ENCODE measurements around the gene BFSP1.

The BFSP1 gene

DNA sequence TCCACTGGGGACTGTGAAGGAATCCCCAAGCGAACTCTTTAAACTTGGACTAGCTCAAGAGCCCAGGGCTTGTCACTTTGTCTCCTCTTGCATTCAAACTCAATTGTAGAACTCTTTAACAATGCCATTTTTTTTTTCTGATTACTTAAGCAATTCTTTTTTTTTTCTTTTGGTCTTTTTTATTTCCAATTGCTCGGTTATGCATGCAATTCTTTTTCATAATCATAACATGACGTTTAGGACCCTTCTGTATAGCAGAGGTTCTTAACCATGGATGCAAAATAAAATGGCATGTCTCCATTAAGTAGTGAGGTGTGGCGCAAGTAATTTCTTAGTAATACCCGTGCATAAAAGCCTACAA lies 466 bp upstream of the BFSP1 start:
- Histone ChIP-seq H3K4me3 (ENCODE audit: low read depth, low read length) (peak overlapping the region; percentile 47), H3K27me3 (ENCODE audit: control insufficient read depth, insufficient read depth, low read length) (peaks cover 12% of the 10 kb centered on the region), H3K9ac (ENCODE audit: low read depth, low read length) (no peak overlapping the region), H3K9me3 (ENCODE audit: control insufficient read depth, insufficient read depth, low read length) (no peaks in the 10 kb centered on the region), H3K4me1 (ENCODE audit: control insufficient read depth, insufficient read depth, low read length) (peaks cover 11% of the 10 kb centered on the region), H3K36me3 (ENCODE audit: control insufficient read depth, insufficient read depth, low read length) (no peaks in the 10 kb centered on the region)

DNA sequence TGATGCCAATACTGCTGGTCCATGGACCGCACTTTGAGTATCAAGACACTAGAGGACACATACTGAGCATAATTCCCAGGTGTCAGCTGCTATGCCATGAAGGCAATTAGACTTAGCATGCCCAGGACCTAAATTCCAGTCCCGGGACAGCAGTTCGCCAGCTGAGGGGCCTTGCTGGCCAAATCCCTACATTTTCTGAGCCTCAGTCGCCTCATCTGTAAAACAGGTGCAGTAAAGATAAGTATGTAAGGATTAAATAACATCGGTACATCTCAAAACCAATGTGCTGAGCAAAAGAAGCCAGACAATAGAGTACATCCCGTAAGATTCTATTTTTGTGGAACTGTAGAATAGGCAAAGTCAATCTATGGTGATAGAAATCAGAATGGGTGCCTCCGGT lies 1.0 kb downstream of the BFSP1 start:
- H3K4me3 ChIP-seq (ENCODE audit: low read depth, low read length), result no peak overlapping the region
- H3K9me3 ChIP-seq (ENCODE audit: control insufficient read depth, insufficient read depth, low read length), result no peaks in the 10 kb centered on the region
- H3K36me3 ChIP-seq (ENCODE audit: control insufficient read depth, insufficient read depth, low read length), result no peaks in the 10 kb centered on the region
- H3K4me1 ChIP-seq (ENCODE audit: control insufficient read depth, insufficient read depth, low read length), result peaks cover 11% of the 10 kb centered on the region
- H3K27me3 ChIP-seq (ENCODE audit: control insufficient read depth, insufficient read depth, low read length), result peaks cover 12% of the 10 kb centered on the region
- H3K9ac ChIP-seq (ENCODE audit: low read depth, low read length), result no peak overlapping the region

DNA sequence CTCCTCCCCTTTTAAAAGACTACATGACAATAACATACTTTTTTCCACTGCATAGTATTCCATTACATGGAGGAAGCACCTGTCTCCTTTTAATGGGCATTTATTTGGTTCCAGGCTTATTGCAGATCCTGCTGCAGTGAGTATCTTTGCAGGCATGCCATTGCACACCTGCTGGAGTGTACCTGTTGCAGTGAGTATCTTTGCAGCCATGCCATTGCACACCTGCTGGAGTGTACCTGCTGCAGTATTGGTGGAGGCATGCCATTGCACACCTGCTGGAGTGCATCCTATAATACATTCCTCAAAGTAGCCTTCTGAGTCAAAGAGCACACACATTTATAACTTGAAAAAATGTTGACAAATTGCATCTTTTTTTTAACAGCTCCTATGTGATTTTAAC lies 1.6 kb downstream of the BFSP1 start:
- H3K4me3 ChIP-seq (ENCODE audit: low read depth, low read length), result no peak overlapping the region
- H3K27me3 ChIP-seq (ENCODE audit: control insufficient read depth, insufficient read depth, low read length), result peaks cover 12% of the 10 kb centered on the region
- H3K4me1 ChIP-seq (ENCODE audit: control insufficient read depth, insufficient read depth, low read length), result peaks cover 11% of the 10 kb centered on the region
- no peaks in the 10 kb centered on the region for H3K9me3 ChIP-seq (ENCODE audit: control insufficient read depth, insufficient read depth, low read length)
- no peaks in the 10 kb centered on the region for H3K36me3 ChIP-seq (ENCODE audit: control insufficient read depth, insufficient read depth, low read length)
- H3K9ac ChIP-seq (ENCODE audit: low read depth, low read length), result no peak overlapping the region

DNA sequence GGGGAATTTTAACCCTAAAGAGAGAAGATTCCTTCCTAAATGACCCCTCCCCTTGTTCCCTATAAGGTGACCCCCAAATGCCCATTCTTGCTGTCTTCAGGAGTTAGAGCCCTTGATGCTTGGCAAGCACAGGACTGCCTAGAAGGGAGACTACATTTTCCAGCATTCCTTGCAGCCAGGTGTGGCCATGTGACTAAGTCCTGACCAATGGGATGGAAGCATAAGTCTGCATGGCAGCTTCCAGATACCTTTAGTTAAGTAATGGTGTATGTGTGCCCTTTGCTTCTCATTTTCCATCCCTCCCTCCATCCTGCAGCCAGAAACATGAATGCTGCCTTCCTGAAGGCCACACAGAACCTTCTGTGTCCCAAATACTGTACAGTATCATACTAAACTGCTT lies 5.5 kb downstream of the BFSP1 start:
- H3K9me3 ChIP-seq (ENCODE audit: control insufficient read depth, insufficient read depth, low read length), result no peaks in the 10 kb centered on the region
- H3K27me3 ChIP-seq (ENCODE audit: control insufficient read depth, insufficient read depth, low read length), result peaks cover 12% of the 10 kb centered on the region
- H3K4me3 ChIP-seq (ENCODE audit: low read depth, low read length), result no peak overlapping the region
- no peaks in the 10 kb centered on the region for H3K4me1 ChIP-seq (ENCODE audit: control insufficient read depth, insufficient read depth, low read length)
- no peak overlapping the region for H3K9ac ChIP-seq (ENCODE audit: low read depth, low read length)
- no peaks in the 10 kb centered on the region for H3K36me3 ChIP-seq (ENCODE audit: control insufficient read depth, insufficient read depth, low read length)

DNA sequence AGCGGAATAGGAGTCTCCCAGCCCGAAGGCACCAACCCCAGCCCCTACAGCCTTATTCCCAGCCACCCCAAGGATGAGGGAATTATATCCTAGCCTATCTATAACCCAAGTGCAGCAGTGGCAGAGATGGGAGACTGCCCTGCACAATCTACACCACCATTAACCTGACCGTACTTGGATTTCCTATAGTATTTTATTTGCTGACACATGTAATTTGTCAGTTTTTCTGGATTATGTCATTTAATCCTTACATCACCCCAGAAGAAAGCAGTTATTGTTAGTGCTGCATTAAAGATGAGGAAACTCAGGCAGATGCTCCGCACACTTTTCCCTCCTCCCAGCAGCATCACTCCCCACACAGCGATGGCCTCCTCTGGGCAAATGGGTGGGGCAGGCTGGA lies 6.0 kb downstream of the BFSP1 start:
- Histone ChIP-seq H3K4me3 (ENCODE audit: low read depth, low read length) (no peak overlapping the region), H3K27me3 (ENCODE audit: control insufficient read depth, insufficient read depth, low read length) (peaks cover 6% of the 10 kb centered on the region), H3K36me3 (ENCODE audit: control insufficient read depth, insufficient read depth, low read length) (no peaks in the 10 kb centered on the region), H3K9ac (ENCODE audit: low read depth, low read length) (no peak overlapping the region), H3K4me1 (ENCODE audit: control insufficient read depth, insufficient read depth, low read length) (no peaks in the 10 kb centered on the region), H3K9me3 (ENCODE audit: control insufficient read depth, insufficient read depth, low read length) (no peaks in the 10 kb centered on the region)

DNA sequence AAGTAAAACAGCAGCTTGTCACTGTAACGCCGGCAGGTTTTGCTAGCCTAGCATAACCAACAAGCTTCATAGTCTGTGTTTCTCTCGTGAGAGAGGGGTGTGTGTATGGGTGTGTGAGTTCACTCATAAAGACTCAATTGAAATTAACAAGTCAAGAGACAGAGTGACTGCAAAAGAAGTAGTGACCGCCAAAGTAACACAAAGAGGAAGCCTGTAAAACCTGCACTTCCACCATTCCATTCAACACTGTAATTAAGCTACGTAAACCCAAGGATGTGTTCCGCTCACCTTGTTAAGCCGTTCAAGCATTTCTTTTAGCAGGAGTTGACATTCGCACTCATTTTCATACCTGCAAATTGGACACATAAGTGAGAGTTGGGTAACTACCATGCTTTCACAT lies 6.6 kb downstream of the BFSP1 start:
- H3K4me3 ChIP-seq (ENCODE audit: low read depth, low read length), result no peak overlapping the region
- H3K4me1 ChIP-seq (ENCODE audit: control insufficient read depth, insufficient read depth, low read length), result no peaks in the 10 kb centered on the region
- peaks cover 1% of the 10 kb centered on the region for H3K27me3 ChIP-seq (ENCODE audit: control insufficient read depth, insufficient read depth, low read length)
- no peaks in the 10 kb centered on the region for H3K9me3 ChIP-seq (ENCODE audit: control insufficient read depth, insufficient read depth, low read length)
- H3K36me3 ChIP-seq (ENCODE audit: control insufficient read depth, insufficient read depth, low read length), result no peaks in the 10 kb centered on the region
- H3K9ac ChIP-seq (ENCODE audit: low read depth, low read length), result no peak overlapping the region

DNA sequence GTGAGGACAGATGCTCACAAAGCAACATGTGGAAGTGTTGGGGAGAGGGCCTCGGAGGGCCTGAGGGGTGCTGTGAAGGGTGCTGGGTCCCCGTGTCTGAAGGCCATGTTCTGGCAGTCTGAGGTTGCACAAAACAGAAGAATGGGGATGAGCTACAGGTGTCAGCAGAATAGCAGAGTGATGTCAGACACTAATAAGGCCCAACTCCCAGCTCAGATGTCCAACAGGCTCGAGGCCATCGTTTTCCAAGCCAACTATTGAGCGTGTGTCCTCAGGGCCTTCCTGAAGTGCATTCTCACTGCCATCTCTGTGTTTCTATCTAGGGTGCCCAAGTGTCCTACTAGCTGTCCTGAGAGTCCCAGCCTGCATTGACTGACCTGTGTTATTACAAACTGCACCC lies 7.9 kb downstream of the BFSP1 start:
- H3K27me3 ChIP-seq (ENCODE audit: control insufficient read depth, insufficient read depth, low read length), result no peaks in the 10 kb centered on the region
- H3K9ac ChIP-seq (ENCODE audit: low read depth, low read length), result peak overlapping the region; percentile 6
- H3K4me3 ChIP-seq (ENCODE audit: low read depth, low read length), result no peak overlapping the region
- H3K4me1 ChIP-seq (ENCODE audit: control insufficient read depth, insufficient read depth, low read length), result no peaks in the 10 kb centered on the region
- no peaks in the 10 kb centered on the region for H3K36me3 ChIP-seq (ENCODE audit: control insufficient read depth, insufficient read depth, low read length)
- H3K9me3 ChIP-seq (ENCODE audit: control insufficient read depth, insufficient read depth, low read length), result no peaks in the 10 kb centered on the region

DNA sequence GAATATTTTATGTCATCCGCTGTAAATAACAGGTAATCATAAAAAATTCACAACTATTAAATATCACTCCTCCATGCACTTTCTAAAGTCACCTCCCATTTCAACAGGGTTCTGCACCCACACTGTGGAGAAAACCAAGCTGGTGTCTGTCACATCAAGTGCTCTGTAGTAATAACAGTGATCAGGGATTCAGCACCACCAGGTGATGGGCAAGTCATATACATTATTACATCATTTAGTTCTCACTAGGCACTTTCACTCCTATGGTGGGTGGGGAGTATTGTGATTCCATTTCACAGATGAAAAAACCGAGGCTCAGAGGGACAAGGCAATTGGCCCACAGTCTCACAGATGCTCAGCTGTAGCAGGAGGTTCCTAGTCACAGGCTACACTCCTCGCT lies 8.7 kb downstream of the BFSP1 start:
- no peaks in the 10 kb centered on the region for H3K27me3 ChIP-seq (ENCODE audit: control insufficient read depth, insufficient read depth, low read length)
- H3K4me3 ChIP-seq (ENCODE audit: low read depth, low read length), result no peak overlapping the region
- no peaks in the 10 kb centered on the region for H3K4me1 ChIP-seq (ENCODE audit: control insufficient read depth, insufficient read depth, low read length)
- H3K9ac ChIP-seq (ENCODE audit: low read depth, low read length), result no peak overlapping the region
- H3K36me3 ChIP-seq (ENCODE audit: control insufficient read depth, insufficient read depth, low read length), result no peaks in the 10 kb centered on the region
- H3K9me3 ChIP-seq (ENCODE audit: control insufficient read depth, insufficient read depth, low read length), result no peaks in the 10 kb centered on the region

DNA sequence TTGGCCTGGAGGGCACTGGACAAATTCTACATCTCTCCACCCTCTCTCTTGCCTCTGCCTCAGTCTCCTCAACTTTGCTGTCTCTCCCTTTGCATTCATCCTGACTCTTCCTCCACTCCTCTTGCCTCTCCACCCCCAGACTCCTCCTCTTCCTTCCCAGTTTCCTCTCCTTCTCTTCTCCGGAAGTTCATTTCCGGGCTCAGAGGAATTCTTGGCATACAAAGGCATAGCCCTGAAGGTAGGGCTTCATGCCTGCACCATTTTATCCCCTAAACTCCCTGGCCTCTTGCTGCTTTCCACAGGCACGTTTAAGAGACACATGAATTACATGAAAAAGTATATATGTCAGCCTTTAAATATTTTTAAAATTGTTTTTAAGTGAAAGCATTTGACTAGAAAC lies 10.6 kb downstream of the BFSP1 start:
- H3K4me3 ChIP-seq (ENCODE audit: low read depth, low read length), result no peak overlapping the region
- H3K9me3 ChIP-seq (ENCODE audit: control insufficient read depth, insufficient read depth, low read length), result no peaks in the 10 kb centered on the region
- H3K36me3 ChIP-seq (ENCODE audit: control insufficient read depth, insufficient read depth, low read length), result no peaks in the 10 kb centered on the region
- H3K9ac ChIP-seq (ENCODE audit: low read depth, low read length), result no peak overlapping the region
- no peaks in the 10 kb centered on the region for H3K27me3 ChIP-seq (ENCODE audit: control insufficient read depth, insufficient read depth, low read length)
- no peaks in the 10 kb centered on the region for H3K4me1 ChIP-seq (ENCODE audit: control insufficient read depth, insufficient read depth, low read length)

DNA sequence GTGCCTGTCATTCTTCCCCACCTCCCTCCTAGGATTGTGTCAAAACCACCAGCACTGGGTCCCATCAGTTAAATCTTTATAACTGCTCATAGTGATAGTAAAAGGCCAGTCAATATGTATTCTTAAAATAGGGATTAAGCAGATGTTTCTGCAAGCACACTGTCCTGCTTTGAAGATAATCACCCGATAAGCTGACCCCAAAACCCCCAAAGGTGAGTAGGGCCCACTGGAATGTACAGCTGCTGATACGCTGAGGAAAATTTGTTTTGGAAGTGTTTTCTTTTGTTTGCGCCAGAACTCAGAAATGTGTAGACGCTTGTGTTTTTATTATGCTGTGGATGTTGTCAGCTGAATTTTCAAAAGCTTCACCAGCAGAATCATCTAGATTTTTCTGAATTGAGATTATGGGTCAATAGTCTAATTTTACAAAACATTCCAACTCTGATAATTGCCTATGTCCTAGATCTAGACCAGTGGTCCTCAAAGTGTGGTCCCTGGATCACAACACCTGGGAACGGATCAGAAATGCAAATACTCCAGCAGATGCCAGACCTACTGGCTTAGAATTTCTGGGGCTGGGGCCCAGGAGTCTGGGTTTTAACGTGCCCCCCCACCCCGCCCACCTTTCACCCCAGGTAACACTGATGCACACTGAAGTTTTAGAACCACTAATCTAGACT lies 11.4 kb downstream of the BFSP1 start:
- H3K4me1 ChIP-seq (ENCODE audit: control insufficient read depth, insufficient read depth, low read length), result no peaks in the 10 kb centered on the region
- H3K9ac ChIP-seq (ENCODE audit: low read depth, low read length), result no peak overlapping the region
- no peaks in the 10 kb centered on the region for H3K9me3 ChIP-seq (ENCODE audit: control insufficient read depth, insufficient read depth, low read length)
- H3K36me3 ChIP-seq (ENCODE audit: control insufficient read depth, insufficient read depth, low read length), result no peaks in the 10 kb centered on the region
- no peaks in the 10 kb centered on the region for H3K27me3 ChIP-seq (ENCODE audit: control insufficient read depth, insufficient read depth, low read length)
- no peak overlapping the region for H3K4me3 ChIP-seq (ENCODE audit: low read depth, low read length)

DNA sequence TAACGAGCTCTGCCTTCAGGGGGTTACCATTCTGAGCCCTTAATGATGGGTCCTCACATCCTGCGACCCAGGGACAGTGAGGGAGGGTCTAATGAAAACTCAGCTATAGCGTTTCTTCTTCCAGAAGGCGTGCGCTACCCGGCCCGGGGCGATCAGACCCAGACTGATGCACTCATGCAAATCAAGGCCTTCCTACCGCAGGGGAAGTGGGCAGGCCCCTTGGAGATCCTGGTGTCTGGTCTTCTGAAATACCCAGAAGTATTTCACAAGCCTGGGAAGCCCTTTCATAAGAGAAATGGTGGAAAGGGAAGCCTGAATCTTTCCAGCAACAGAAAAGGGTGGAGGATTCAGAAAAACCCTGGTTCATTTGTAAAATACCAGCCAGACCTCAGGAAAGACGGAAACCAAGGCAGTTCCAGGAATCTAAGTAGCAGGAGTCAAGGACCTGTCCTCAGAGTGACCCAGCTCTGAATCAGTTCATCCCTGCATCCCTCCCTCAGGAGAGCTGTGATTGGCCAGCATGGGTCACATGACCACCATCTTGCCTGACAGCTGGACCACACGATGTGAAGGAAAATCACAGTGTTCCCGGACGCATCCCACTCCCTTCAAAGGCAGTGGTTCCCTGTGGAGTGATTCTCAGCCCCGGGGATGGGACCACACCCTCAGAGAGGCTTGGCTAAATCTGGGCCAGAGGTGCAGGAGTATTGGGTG lies 12.7 kb downstream of the BFSP1 start:
- no peak overlapping the region for H3K4me3 ChIP-seq (ENCODE audit: low read depth, low read length)
- H3K4me1 ChIP-seq (ENCODE audit: control insufficient read depth, insufficient read depth, low read length), result no peaks in the 10 kb centered on the region
- H3K9ac ChIP-seq (ENCODE audit: low read depth, low read length), result no peak overlapping the region
- H3K36me3 ChIP-seq (ENCODE audit: control insufficient read depth, insufficient read depth, low read length), result no peaks in the 10 kb centered on the region
- H3K9me3 ChIP-seq (ENCODE audit: control insufficient read depth, insufficient read depth, low read length), result no peaks in the 10 kb centered on the region
- no peaks in the 10 kb centered on the region for H3K27me3 ChIP-seq (ENCODE audit: control insufficient read depth, insufficient read depth, low read length)

DNA sequence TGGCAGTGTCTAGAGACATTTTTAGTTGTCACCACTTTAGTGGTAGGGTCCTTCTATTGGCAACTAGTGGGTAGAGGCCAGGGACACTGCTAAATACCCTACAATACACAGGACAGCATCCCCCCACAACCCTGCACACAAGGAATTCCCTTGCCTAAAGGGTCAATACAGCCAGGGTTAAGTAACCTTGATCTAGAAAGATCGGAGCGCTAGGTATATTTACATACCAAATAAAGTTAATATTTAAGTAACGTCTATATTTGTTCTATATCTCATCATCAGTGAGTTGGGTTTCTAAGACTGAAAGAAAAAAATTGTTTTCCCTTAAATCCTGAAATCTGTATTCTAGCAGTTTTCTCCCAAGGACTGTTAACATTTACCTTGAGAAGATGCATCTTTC lies 16.1 kb downstream of the BFSP1 start:
- Histone ChIP-seq H3K9ac (ENCODE audit: low read depth, low read length) (no peak overlapping the region), H3K27me3 (ENCODE audit: control insufficient read depth, insufficient read depth, low read length) (no peaks in the 10 kb centered on the region), H3K4me3 (ENCODE audit: low read depth, low read length) (no peak overlapping the region), H3K9me3 (ENCODE audit: control insufficient read depth, insufficient read depth, low read length) (no peaks in the 10 kb centered on the region), H3K4me1 (ENCODE audit: control insufficient read depth, insufficient read depth, low read length) (no peaks in the 10 kb centered on the region), H3K36me3 (ENCODE audit: control insufficient read depth, insufficient read depth, low read length) (no peaks in the 10 kb centered on the region)
